ENCODE measurements around the gene NDUFS8. TPM values are rescaled to one million over a fixed set of nuclear protein-coding genes. Genes with fewer than 3 reads are reported as not detected.

Gene NDUFS8
- total RNA-seq (2022; extraction: Qiagen RNA extraction; ENCODE audit: low read depth) = 266 to 400 TPM (median 378 TPM) in 5 replicates

DNA sequence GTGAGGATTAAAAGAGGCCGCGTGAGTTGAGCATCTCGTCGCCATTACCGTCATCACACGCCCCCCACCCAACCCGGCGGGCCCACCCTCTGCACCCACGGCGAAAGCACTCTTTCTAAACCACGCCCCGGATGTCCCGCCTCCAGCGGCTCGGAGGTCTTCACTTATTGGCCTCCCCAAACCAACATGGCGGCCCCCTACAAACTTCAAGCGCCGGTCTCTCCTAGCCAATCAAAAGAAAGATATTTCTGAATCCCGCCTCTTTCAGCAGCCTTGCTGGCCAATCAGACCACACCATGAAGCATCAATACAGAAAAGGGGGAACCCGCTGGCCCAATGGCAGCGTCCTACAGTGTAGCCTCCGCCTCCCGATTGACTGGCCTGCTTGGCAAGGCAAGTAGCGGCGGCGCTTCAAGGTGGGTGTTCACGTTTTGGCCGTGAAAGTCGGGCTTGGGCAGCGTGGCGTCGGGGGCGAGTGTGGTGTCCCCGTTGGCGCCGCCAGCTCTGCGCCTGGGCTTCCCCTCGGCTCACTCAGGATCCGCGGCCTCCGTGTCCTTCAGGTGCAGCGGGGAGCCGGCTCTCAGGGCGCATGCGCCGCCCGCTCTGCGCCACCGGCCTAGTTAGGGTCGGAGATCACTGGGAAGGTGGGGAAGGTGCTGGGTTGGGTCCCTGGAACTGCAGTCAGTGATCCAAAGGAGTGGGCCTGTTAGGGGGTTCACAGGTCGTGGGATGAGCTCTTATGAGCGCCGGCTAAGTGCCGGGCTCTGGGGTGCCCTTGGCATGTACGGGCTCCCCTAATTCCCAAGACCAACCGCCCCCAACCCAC lies at the start of gene NDUFS8:
NDUFS8 (plus strand) TSS at position 364 of the 826 bp plus-strand sequence. CDS start 1,471 bp downstream, outside the sequence.

DNA sequence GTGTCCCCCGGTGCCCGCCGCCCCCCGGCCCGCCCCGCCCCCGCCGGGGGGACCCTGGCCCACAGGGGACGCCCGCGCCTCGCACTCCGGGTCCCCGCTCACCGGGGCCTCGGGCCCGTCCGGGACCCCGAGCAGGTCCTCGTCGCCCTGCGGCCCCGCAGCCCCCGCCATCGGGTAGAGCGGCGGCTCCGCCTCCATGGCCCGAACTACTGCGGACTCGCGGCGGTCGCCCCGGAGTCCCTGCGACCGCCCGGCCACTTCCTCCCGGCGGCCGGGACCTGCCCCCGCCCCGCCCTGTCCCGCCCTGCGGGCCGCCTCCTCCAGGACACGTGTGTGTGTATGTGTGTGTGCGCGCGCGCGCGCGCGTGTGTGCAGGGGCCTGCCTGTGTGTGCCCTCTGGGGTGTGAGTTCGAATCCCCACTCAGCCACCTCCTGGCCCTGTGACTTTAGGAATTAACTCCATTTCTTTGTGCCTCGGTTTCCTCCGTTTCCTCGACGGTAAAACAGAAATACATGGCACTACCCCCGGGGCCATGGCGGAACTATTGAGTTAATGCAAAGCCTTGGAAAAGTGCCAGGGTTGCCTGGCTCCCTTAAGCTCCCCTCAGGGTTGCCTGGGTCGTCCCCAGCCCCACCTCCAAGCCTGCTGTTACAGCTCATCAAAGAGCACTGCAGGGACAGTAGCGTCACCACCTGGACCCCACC lies 26.5 kb upstream of the NDUFS8 start, which contains the start of gene UNC93B1:
UNC93B1 (minus strand) TSS at position 252 of the 705 bp plus-strand sequence; CDS start at position 198, 54 bp downstream.

DNA sequence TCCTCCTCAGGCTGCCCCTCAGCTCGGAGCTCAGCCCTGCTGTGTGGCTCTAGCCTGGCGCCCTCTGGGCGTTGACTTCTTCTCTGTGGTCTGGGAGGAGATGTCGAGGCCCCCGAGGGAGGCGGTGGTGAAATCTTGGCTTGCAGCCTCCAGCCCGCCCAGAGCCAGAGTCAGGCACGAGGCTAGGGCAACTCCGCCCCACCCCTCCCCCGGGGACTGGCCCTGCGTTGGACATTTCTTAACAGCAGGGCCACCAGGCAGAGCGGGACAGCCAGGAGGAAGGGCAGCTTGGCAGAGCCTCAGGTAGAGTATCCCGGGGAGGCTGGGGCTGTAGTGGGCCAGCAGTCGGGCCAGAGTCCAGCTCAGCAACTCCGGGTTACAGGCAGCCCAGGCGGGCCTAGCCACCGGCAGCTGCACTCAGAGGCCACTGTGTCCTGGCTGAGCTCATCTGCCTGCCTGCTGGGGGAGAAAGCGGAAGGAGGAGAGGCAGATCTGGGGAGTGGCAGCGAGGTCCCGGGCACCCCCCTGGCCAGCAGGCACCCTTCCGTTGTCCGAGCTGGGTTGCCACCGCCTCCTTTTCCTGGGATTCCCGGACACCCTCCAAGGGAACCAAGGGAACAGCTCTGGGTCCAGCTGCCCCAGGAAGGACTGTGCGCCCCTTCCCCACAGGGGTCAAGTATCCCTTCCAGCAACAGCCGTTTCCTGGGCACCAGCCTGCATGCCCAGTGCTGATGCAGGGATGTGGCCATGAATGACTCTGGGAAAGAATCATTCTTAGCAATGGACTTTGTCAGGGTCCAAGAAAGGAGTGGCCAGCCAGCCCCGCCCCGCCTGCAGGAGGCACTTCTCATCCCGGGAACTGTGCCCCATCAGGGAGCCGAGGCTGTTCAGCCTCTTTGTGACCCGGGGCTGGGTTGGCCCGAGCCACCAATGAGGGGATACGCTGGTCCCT lies 20.1 kb upstream of the NDUFS8 start, which contains the start of gene ALDH3B1:
ALDH3B1 (plus strand) TSS at position 238 of the 952 bp plus-strand sequence. CDS start 4,971 bp downstream, outside the sequence.

DNA sequence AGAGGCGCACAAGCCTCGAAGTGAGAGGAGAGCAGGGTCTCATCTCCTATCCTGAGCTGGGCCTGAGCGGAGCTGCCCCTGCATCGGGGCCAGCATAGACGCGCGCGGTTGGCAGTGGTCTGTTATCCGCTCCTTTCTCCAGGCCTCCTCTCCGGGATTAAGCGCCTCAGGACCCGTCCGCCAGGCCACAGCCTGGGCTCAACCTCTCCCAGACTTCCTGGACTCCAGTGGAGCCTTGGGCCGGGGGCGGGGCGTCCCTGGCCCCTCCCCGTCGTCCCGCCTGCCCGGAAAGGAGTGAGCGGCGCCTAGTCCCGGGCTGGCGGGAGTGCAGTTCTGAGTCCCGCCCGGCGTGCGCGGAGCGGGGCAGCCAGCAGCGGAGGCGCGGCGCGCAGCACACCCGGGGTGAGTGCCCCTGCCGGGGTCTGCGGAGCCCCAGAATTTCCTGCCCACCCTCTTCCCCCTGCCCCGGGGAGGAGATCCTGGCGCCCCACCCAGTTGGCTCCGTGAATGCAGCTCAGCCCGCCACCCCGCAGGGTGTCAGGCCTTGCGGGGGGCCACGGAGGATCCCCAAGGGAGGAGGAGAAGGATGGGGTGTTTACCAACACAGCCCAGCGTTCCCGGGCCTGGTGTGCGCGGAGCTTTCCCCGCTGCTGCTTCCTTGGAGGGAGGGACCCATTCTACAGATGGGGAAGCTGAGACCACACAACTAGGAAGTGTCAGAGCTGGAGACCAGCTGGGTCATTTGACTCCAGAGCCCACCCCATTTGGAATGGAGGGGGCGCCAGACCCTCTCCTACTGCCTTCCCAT lies 8.4 kb downstream of the NDUFS8 start, which contains the start of gene TCIRG1:
TCIRG1 (plus strand) TSS at position 308 of the 808 bp plus-strand sequence. CDS start 2,247 bp downstream, outside the sequence.

Other genes starting within 250 kb of the NDUFS8 start
- 57.3 to 88.2 TPM (median 74.8 TPM) in 5 replicates for gene UNC93B1, start 26.6 kb upstream of the NDUFS8 start, total RNA-seq (2022; extraction: Qiagen RNA extraction; ENCODE audit: low read depth)
- 112 to 141 TPM (median 115 TPM) in 5 replicates for gene ALDH3B1, start 20.4 kb upstream of the NDUFS8 start, total RNA-seq (2022; extraction: Qiagen RNA extraction; ENCODE audit: low read depth)
- gene TCIRG1, start 8.3 kb downstream of the NDUFS8 start, total RNA-seq (2022; extraction: Qiagen RNA extraction; ENCODE audit: low read depth) = 77.0 to 167 TPM (median 125 TPM) in 5 replicates
- 26.8 to 33.1 TPM (median 31.7 TPM) in 5 replicates for gene CHKA, start 90.7 kb downstream of the NDUFS8 start, total RNA-seq (2022; extraction: Qiagen RNA extraction; ENCODE audit: low read depth)
- 16.0 to 27.8 TPM (median 20.5 TPM) in 5 replicates for gene KMT5B, start 182.6 kb downstream of the NDUFS8 start, total RNA-seq (2022; extraction: Qiagen RNA extraction; ENCODE audit: low read depth)
- 52.4 to 67.6 TPM (median 62.9 TPM) in 5 replicates for gene C11orf24, start 241.3 kb downstream of the NDUFS8 start, total RNA-seq (2022; extraction: Qiagen RNA extraction; ENCODE audit: low read depth)

Measured in A549 treated with RU486 at 1 μM for 4 hours (cell line).